Type B pancreatic cell (in vitro differentiated cells): ENCODE results near the gene POLR2J. TPM values are rescaled to one million over a fixed set of nuclear protein-coding genes. Genes with fewer than 3 reads are reported as not detected.
A peak's percentile ranks its signal among the peaks of the same experiment; 100 is the strongest.

Source experiments
- DNase-seq: peaks from one replicate; pipeline ENCODE4 v3.0.0; 2021; ENCODE audit warnings: mixed read lengths; ENCODE audit not compliant: unreplicated experiment; ENCODE audit errors: extremely low spot score
- H3K27ac Mint-ChIP-seq: 2 replicates; pipeline ENCODE4 v1.8.0; 2021; ENCODE audit warnings: mild to moderate bottlenecking, mixed read lengths
- H3K27me3 Mint-ChIP-seq: 2 replicates; pipeline ENCODE4 v1.8.0; 2021; ENCODE audit warnings: mixed read lengths
- H3K36me3 Mint-ChIP-seq: 2 replicates; pipeline ENCODE4 v1.8.0; 2021; ENCODE audit warnings: mixed read lengths
- H3K4me1 Mint-ChIP-seq: one replicate; pipeline ENCODE4 v1.8.0; 2021; ENCODE audit warnings: mixed read lengths; ENCODE audit not compliant: unreplicated experiment
- H3K4me3 Mint-ChIP-seq: 2 replicates; pipeline ENCODE4 v1.8.0; 2021; ENCODE audit warnings: mild to moderate bottlenecking, mixed read lengths
- H3K9me3 Mint-ChIP-seq: 2 replicates; pipeline ENCODE4 v1.8.0; 2021; ENCODE audit warnings: mixed read lengths
- total RNA-seq: library from RNA; stranded (reverse); gene quantifications from 2 replicates; pipeline ENCODE4 v1.2.1, GENCODE V29; 2021; ENCODE audit warnings: low replicate concordance
- TF ChIP-seq, protein P1 (sequence below): fragments of 200-600 bp; sonication (generic); conservative IDR thresholded peaks from 2 replicates; pipeline ENCODE4 v1.5.0; 2021; ENCODE audit warnings: antibody characterized with exemption, mild to moderate bottlenecking

POLR2J gene
- total RNA-seq, 1 donor from 2014 or later, result 48.1 TPM

DNA sequence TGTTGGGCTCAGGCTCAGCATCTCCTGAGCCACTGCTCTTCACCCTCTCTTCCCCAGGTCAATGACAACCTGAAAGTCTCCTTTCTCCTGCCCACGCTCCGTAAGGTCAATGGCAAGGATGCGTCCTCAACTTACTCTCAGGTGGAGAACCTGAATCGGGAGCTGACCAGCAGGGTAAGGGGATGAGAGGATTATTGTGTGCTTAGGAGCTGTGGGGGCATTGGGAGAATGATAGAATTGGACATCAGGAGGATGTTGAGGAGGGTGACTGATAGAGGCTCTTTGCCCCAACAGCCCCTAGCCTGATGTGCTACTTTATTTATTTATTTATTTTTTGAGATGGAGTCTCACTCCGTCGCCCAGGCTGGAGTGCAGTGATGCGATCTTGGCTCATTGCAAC lies 12.6 kb downstream of the POLR2J start:
- DNase-seq, result no peak
- Mint-ChIP-seq H3K36me3 (no peaks in the 10 kb centered on the region), H3K27ac (no peak overlapping the region), H3K27me3 (no peaks in the 10 kb centered on the region), H3K9me3 (no peaks in the 10 kb centered on the region), H3K4me1 (peaks cover 6% of the 10 kb centered on the region), H3K4me3 (peak overlapping the region; percentile 85)
- TF ChIP-seq, protein P1, sequence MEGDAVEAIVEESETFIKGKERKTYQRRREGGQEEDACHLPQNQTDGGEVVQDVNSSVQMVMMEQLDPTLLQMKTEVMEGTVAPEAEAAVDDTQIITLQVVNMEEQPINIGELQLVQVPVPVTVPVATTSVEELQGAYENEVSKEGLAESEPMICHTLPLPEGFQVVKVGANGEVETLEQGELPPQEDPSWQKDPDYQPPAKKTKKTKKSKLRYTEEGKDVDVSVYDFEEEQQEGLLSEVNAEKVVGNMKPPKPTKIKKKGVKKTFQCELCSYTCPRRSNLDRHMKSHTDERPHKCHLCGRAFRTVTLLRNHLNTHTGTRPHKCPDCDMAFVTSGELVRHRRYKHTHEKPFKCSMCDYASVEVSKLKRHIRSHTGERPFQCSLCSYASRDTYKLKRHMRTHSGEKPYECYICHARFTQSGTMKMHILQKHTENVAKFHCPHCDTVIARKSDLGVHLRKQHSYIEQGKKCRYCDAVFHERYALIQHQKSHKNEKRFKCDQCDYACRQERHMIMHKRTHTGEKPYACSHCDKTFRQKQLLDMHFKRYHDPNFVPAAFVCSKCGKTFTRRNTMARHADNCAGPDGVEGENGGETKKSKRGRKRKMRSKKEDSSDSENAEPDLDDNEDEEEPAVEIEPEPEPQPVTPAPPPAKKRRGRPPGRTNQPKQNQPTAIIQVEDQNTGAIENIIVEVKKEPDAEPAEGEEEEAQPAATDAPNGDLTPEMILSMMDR, result no peak

GRCh38 chr7:102464577-102465280 lies 14.0 kb downstream of the POLR2J start, which contains the start of the genes ALKBH4 and LRWD1:
Gene ALKBH4, minus strand, starts transcription at chr7:102464863. Its CDS starts 27 bp downstream, at chr7:102464836.
Gene LRWD1, plus strand, starts transcription at chr7:102464984. Its CDS starts 97 bp downstream, at chr7:102465081.
- TF ChIP-seq, protein P1, result peak; percentile 30
- Mint-ChIP-seq H3K27me3 (no peaks in the 10 kb centered on the region), H3K9me3 (no peaks in the 10 kb centered on the region), H3K27ac (peak within 1 kb of the TSS; percentile 81), H3K4me1 (peaks cover 6% of the 10 kb centered on the region), H3K36me3 (no peaks in the 10 kb centered on the region), H3K4me3 (peak within 1 kb of the TSS; percentile 97)
- peak; percentile 95 for DNase-seq

DNA sequence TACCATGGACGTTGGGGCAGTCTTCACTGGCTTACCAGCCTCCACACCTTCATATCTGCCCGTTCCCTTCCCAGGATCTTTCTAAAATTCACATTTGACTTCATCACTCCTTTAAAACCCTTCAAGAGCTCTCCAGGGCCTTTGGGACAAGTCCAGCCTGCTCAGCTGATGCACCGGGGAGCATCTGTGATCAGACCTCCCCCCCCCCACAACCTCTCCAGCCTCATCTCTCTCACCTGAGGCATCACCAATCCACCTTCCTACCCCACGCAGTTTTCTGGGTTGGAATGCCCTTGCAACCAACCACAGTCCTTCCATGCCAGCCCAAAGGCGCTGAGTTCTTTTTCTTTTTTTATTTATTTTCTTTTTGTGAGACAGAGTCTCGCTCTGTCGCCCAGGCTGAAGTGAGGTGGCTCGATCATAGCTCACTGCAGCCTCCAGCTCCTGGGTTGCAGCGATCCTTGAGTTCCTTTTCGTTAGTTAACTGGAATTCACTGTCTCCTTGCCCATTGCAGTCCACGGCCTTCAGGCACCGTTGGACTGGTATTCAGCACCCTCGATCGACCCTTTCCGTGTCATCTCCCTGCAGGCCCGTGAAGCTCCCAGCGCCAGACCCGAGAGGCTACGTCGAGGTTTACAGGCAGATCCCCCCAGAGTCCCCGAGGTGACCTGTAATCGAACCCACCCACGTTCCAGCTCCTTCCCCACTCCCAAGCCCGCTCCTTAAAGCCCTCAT lies 14.7 kb downstream of the POLR2J start:
- Mint-ChIP-seq H3K4me3 (peak overlapping the region; percentile 97), H3K27me3 (no peaks in the 10 kb centered on the region)
- TF ChIP-seq, protein P1, result no peak

GRCh38 chr7:102460467-102460866 lies 18.3 kb downstream of the POLR2J start:
- no peaks in the 10 kb centered on the region for H3K27me3 Mint-ChIP-seq
- H3K4me1 Mint-ChIP-seq, result peaks cover 6% of the 10 kb centered on the region
- peak overlapping the region; percentile 12 for H3K4me3 Mint-ChIP-seq
- no peaks in the 10 kb centered on the region for H3K9me3 Mint-ChIP-seq
- H3K36me3 Mint-ChIP-seq, result no peaks in the 10 kb centered on the region
- no peak for DNase-seq
- H3K27ac Mint-ChIP-seq, result no peak overlapping the region
- TF ChIP-seq, protein P1, result no peak

More for the DNA sequence above, 14.7 kb downstream of the POLR2J start:
- no peak for DNase-seq
- Mint-ChIP-seq H3K27ac (peak overlapping the region; percentile 81), H3K36me3 (no peaks in the 10 kb centered on the region), H3K4me1 (peaks cover 6% of the 10 kb centered on the region), H3K9me3 (no peaks in the 10 kb centered on the region)

DNA sequence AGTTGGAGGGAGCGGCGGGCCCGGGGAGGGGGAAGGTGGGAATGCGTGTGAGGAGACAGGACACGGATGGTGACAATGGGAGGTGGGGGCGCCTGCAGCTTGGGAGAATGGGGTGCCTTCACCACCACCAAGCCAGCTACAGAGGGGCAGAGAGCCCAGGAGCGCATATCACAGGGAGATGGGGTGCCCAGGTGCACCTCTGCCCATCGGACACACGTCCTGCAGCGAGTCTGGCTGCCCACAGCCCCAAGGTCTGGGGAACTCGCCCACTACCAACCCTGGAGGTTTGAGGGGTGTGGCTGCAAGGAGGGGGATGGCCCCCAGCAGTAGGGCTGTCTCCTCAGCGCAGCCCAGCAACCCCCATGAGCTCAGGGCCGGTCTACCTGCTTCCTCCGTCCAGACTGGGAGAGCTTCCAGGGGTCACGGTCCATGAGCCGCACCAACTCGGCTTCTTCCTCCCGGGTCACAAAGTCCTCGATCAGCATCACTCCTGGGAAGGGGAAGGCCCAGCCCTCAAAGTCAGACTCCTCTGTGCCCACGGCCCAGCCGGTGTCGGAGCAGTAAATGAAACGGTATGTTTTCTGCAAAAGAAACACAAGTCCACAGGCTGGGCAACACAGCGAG lies 19.4 kb downstream of the POLR2J start:
- H3K36me3 Mint-ChIP-seq, result no peaks in the 10 kb centered on the region
- no peaks in the 10 kb centered on the region for H3K27me3 Mint-ChIP-seq
- H3K27ac Mint-ChIP-seq, result no peak overlapping the region

More for the DNA sequence above, 19.4 kb downstream of the POLR2J start:
- Mint-ChIP-seq H3K4me1 (peaks cover 6% of the 10 kb centered on the region), H3K9me3 (no peaks in the 10 kb centered on the region), H3K4me3 (no peak overlapping the region)
- TF ChIP-seq, protein P1, result no peak
- no peak for DNase-seq
